ENCODE data around the gene PABPC5.
A peak's percentile ranks its signal among the peaks of the same experiment; 100 is the strongest.

Gene PABPC5

DNA sequence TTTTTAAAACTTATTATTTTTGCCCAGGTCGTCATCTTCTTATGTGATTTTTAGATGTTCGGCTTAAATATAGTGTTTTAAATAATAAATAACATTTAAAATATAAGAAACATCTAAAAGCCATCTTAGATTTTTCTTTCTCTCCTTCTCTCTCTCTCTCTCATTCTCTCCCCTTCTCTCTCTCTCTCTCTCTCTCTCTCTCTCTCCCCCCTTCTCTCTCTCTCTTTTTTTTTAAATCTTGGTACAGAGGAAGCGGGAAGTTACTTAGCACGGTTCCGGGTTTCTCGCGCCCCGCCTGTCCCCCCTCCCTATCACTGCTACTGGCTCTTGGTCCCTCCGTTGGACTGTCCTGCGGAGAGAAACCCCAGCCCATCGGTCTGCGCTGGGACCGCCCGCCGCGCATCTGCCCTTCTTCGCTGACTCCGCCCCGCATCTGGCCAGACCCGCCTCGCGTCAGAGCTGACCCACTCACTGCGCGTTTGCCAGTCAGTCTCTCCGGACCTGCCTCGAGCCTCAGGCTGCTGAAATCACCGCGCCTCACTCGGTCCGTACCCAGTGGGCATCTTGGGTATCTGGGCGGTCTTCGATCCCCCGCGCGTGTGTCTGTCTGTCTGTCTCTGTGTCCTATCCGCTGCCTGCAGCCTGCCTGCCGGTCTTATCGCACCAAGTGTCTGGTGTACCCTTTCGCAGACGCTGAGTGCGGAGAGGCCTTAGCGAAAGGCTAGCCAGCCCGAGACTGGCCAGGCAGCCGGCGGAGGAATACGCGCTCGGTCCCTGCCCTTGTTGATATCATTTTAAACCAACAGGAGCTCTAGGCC lies at the start of gene PABPC5:
PABPC5 (plus strand) TSS at position 489 of the 818 bp plus-strand sequence. CDS start 739 bp downstream, outside the sequence.
- no peak for DNase-seq

- DNase-seq, result no peak
Observed at GRCh38 chrX:91389026-91389425, 45.6 kb upstream of the PABPC5 start.

GRCh38 chrX:91414713-91415112 lies 19.9 kb upstream of the PABPC5 start:
- peak; percentile 1 for DNase-seq

- DNase-seq, result no peak
Observed at GRCh38 chrX:91435395-91435794, 756 bp downstream of the PABPC5 start.

Measured in NCI-H1436 (cell line).